Measurements from ENCODE around the gene SWSAP1. TPM values are rescaled to one million over a fixed set of nuclear protein-coding genes. Genes with fewer than 3 reads are reported as not detected.

The SWSAP1 gene
- total RNA-seq, 1 donor from 2014 or later: 2.9 TPM

DNA sequence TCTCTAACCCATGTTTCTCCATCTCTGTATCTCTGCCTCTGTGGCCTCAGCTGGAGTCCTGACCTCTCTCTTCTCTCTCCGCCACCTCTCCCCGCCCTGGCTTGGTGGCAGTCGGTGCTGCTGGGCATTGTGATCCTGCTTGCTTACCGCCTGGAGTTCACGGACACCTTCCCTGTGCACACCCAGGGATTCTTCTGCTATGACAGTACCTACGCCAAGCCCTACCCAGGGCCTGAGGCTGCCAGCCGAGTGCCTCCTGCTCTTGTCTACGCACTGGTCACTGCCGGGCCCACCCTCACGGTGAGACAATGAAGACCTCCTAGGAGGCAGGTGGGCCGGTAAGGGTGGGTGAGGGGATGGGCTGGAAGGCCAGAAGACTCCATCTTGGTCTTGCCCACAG lies 15.0 kb upstream of the SWSAP1 start:
- TF ChIP-seq, protein P1, sequence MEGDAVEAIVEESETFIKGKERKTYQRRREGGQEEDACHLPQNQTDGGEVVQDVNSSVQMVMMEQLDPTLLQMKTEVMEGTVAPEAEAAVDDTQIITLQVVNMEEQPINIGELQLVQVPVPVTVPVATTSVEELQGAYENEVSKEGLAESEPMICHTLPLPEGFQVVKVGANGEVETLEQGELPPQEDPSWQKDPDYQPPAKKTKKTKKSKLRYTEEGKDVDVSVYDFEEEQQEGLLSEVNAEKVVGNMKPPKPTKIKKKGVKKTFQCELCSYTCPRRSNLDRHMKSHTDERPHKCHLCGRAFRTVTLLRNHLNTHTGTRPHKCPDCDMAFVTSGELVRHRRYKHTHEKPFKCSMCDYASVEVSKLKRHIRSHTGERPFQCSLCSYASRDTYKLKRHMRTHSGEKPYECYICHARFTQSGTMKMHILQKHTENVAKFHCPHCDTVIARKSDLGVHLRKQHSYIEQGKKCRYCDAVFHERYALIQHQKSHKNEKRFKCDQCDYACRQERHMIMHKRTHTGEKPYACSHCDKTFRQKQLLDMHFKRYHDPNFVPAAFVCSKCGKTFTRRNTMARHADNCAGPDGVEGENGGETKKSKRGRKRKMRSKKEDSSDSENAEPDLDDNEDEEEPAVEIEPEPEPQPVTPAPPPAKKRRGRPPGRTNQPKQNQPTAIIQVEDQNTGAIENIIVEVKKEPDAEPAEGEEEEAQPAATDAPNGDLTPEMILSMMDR (IDR thresholded peaks at IDR 0.05; ENCODE audit: insufficient read depth, low read length, poor library complexity, severe bottlenecking): no peak
- Histone ChIP-seq H3K36me3 (ENCODE audit: control insufficient read depth, insufficient read depth, low read length) (no peaks in the 10 kb centered on the region), H3K27me3 (ENCODE audit: control insufficient read depth, insufficient read depth, low read length) (peaks cover 2% of the 10 kb centered on the region), H3K4me3 (ENCODE audit: low read depth, low read length) (no peak overlapping the region)
- no peak for DNase-seq (ENCODE audit: low read depth)

DNA sequence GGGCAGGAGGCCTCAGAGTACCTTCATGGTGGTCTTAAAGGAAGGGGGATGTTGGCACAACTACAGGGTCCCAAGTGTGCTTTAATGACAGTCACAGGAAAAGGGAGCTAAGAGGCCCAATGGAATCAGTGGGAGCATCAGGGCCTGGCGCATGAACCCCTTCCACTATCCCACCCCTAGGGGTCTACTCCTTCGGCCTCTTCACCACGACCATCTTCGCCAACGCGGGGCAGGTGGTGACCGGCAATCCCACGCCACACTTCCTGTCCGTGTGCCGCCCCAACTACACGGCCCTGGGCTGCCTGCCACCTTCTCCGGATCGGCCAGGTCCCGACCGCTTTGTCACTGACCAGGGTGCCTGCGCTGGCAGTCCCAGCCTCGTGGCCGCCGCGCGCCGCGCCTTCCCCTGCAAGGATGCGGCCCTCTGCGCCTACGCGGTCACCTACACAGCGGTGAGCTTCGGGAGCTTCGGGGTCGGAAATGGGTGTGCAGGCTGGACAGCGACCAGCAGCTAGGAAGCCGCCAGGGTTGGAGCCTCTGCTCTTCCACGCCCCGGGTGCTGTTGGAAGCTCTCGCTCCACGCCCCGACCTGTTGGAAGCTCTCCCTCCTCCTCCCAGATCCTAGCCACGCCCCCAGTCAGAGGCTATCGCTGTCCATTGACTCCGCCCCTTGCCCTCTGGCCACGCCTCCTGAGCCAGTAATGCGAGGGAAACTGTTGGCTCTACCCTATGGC lies 13.3 kb upstream of the SWSAP1 start:
- H3K27me3 ChIP-seq (ENCODE audit: control insufficient read depth, insufficient read depth, low read length): peaks cover 2% of the 10 kb centered on the region
- no peak for DNase-seq (ENCODE audit: low read depth)
- no peak overlapping the region for H3K4me3 ChIP-seq (ENCODE audit: low read depth, low read length)
- no peaks in the 10 kb centered on the region for H3K36me3 ChIP-seq (ENCODE audit: control insufficient read depth, insufficient read depth, low read length)
- TF ChIP-seq, protein P1 (IDR thresholded peaks at IDR 0.05; ENCODE audit: insufficient read depth, low read length, poor library complexity, severe bottlenecking): no peak

DNA sequence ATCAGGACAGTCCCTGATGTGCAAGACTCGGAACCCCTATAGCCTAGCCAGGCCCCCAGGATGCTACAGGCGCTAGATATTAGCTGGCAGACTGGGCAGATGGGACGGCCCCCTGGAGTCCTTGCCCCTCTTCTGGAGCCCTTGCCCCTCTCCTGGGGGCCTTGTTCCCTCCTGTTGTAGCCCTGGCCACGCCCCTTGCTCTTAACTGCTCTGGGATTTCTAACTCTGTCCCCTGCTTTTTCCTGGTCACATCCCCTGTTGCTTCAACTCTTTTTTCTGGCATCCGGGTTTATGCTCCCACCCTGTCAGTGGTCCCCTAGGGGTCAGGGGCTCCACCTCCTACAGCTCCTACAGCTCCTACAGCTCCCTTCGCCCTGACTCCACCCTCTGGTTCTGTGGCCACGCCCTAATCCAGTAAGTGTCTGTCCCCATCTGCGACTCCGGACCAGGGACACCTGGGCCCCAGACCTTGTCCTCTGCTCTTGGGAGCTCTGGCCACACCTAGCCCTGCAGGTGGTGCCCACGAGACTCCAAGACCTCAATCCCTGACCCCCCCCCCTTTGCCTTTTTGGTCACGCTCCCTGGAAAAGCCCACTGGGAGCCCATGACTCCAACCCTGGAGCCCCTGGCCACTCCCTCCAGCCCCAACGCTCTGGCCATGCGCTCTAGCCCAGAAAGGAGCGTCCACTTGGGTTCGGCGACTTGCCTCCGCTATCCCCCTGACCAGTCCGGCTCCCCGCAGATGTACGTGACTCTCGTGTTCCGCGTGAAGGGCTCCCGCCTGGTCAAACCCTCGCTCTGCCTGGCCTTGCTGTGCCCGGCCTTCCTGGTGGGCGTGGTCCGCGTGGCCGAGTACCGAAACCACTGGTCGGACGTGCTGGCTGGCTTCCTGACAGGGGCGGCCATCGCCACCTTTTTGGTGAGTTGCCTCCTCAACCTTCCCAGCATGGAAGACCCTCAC lies 12.4 kb upstream of the SWSAP1 start:
- TF ChIP-seq, protein P1 (IDR thresholded peaks at IDR 0.05; ENCODE audit: insufficient read depth, low read length, poor library complexity, severe bottlenecking): no peak
- no peaks in the 10 kb centered on the region for H3K36me3 ChIP-seq (ENCODE audit: control insufficient read depth, insufficient read depth, low read length)
- H3K27me3 ChIP-seq (ENCODE audit: control insufficient read depth, insufficient read depth, low read length): no peaks in the 10 kb centered on the region
- DNase-seq (ENCODE audit: low read depth): no peak
- no peak overlapping the region for H3K4me3 ChIP-seq (ENCODE audit: low read depth, low read length)

DNA sequence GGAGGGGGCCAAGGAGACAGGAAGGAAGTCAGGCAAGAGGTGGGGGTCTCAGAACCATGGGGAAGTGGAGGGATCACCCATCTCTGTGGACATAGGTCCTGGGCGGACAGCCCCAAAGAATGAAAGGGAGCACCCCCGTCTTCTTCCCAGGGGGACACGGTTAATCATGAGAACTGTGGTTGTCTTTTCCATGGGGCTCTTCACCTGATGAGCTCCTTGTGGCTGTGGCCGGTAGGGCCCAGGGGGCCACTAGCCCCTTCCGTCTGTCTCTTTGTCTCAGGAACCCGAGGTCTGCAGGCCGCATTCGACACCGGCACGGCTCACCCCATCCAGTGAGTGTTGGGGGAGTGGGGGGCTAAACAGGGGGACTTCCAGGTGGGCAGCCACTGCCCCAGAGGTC lies 10.6 kb upstream of the SWSAP1 start:
- no peak overlapping the region for H3K4me3 ChIP-seq (ENCODE audit: low read depth, low read length)
- H3K27me3 ChIP-seq (ENCODE audit: control insufficient read depth, insufficient read depth, low read length): no peaks in the 10 kb centered on the region
- no peaks in the 10 kb centered on the region for H3K36me3 ChIP-seq (ENCODE audit: control insufficient read depth, insufficient read depth, low read length)
- TF ChIP-seq, protein P1 (IDR thresholded peaks at IDR 0.05; ENCODE audit: insufficient read depth, low read length, poor library complexity, severe bottlenecking): no peak
- DNase-seq (ENCODE audit: low read depth): no peak

DNA sequence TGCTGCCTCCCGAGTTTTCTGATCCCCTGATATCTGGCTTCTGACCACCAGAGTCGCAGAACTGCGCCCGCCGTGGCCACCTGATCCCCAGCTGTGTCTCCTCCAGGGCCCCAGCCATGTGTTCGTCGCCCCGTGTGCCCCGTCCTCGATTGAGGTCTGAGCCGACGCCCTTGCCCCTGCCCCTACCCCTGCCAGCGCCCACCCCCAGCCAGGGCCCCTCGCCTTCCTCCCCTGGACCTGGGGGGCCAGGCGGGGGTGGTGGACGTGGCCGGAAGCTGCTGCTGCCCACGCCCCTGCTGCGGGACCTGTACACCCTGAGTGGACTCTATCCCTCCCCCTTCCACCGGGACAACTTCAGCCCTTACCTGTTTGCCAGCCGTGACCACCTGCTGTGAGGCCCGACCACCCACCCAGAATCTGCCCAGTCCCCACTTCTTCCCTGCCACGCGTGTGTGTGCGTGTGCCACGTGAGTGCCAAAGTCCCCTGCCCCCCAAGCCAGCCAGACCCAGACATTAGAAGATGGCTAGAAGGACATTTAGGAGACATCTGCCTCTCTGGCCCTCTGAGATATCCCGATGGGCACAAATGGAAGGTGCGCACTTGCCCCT lies 10.1 kb upstream of the SWSAP1 start:
- H3K27me3 ChIP-seq (ENCODE audit: control insufficient read depth, insufficient read depth, low read length): no peaks in the 10 kb centered on the region
- TF ChIP-seq, protein P1 (IDR thresholded peaks at IDR 0.05; ENCODE audit: insufficient read depth, low read length, poor library complexity, severe bottlenecking): no peak
- DNase-seq (ENCODE audit: low read depth): no peak
- no peak overlapping the region for H3K4me3 ChIP-seq (ENCODE audit: low read depth, low read length)
- H3K36me3 ChIP-seq (ENCODE audit: control insufficient read depth, insufficient read depth, low read length): no peaks in the 10 kb centered on the region

All from kidney epithelial cell (primary cell).